Kidney (tissue), 14 donors: ENCODE results near the gene NME7. TPM values are rescaled to one million over a fixed set of nuclear protein-coding genes. Genes with fewer than 3 reads are reported as not detected.
"Not testable (repeated sequence)": the region's sequence is repeated elsewhere in the genome, so short reads cannot be mapped to it uniquely, and the experiment has no call there.

ENCODE experiments used
- DNase-seq, 5 donors: peaks; one replicate each; pipeline ENCODE4 v3.0.0-alpha.2; 2013 to 2020
- FAIRE-seq: peaks from 2 replicates; lab custom pipeline; 2012; peaks lifted over from hg19 to GRCh38; lab: Jason Lieb, UNC
- H3K27ac ChIP-seq, 2 donors: one replicate each; pipeline ENCODE4 v1.7.0; 2013; ENCODE audit warnings: low read depth in 2 of 2, low read length in 2 of 2, inconsistent platforms in 1 of 2
- H3K27me3 ChIP-seq: one replicate; pipeline ENCODE4 v1.7.1; 2013; ENCODE audit warnings: low read length, inconsistent platforms; ENCODE audit not compliant: control insufficient read depth, insufficient read depth
- H3K36me3 ChIP-seq, 3 donors: one replicate each; pipeline versions ENCODE4 v1.7.0 to v1.7.1; 2013; ENCODE audit warnings: low read length in 3 of 3, control low read depth in 1 of 3, inconsistent platforms in 1 of 3; ENCODE audit not compliant: insufficient read depth in 3 of 3, control insufficient read depth in 2 of 3
- H3K4me1 ChIP-seq, 3 donors: one replicate each; pipeline versions ENCODE4 v1.7.0 to v1.7.1; 2013; ENCODE audit warnings: low read length in 3 of 3, inconsistent platforms in 1 of 3, low read depth in 1 of 3; ENCODE audit not compliant: control insufficient read depth in 2 of 3, insufficient read depth in 2 of 3
- H3K4me3 ChIP-seq, 3 donors: one replicate each; pipeline versions ENCODE4 v1.7.0 to v1.8.1; 2013; ENCODE audit warnings: low read length in 3 of 3, control low read depth in 1 of 3, inconsistent platforms in 1 of 3
- H3K9ac ChIP-seq, 3 donors: one replicate each; pipeline versions ENCODE4 v1.7.0 to v1.7.1; 2013; ENCODE audit warnings: low read length in 3 of 3, control low read depth in 1 of 3, inconsistent platforms in 1 of 3
- H3K9me3 ChIP-seq, 3 donors: one replicate each; pipeline versions ENCODE4 v1.7.0 to v1.7.1; 2013; ENCODE audit warnings: low read length in 3 of 3, control low read depth in 1 of 3, inconsistent platforms in 1 of 3; ENCODE audit not compliant: control insufficient read depth in 2 of 3, insufficient read depth in 1 of 3
- intact Hi-C: fragments of 100-400 bp; cut with DNase I; formaldehyde crosslinking; loops from one replicate; pipeline ENCODE4 v1.11.1; 2022
- polyA plus RNA-seq: library from polyadenylated mRNA; stranded (reverse); fragments of 350-450 nt; fragmentation: Illumina TruSeq; extraction: RNeasy Lipid Tissue Mini Kit (QIAGEN cat#74804); gene quantifications from one replicate; pipeline ENCODE4 v1.2.3, GENCODE V29; 2014; ENCODE audit warnings: low read depth, low replicate concordance; ENCODE audit not compliant: insufficient read depth
- total RNA-seq: library from RNA; stranded (reverse); fragmentation: NEBNext Ultra II Directional; extraction: Animal tissue kit (Norgen Biotek cat#: 25700); gene quantifications from one replicate; pipeline ENCODE4 v1.2.1, GENCODE V29; 2021
- TF ChIP-seq, protein P1 (sequence below): IDR thresholded peaks from 3 replicates; pipeline ENCODE4 v1.5.1; 2012; ENCODE audit warnings: mild to moderate bottlenecking, moderate library complexity, borderline replicate concordance; ENCODE audit not compliant: insufficient read depth; ENCODE audit errors: extremely low read depth
- donor health status: control.
- donor health status: control.
- donor health status: control.
- donor health status: control.
- donor health status: control.
- donor health status: DM: yes; HTN: yes; CAD: no.
- donor health status: Normal renal cell carcinoma (clear cell type).

Gene NME7
- total and polyA plus RNA-seq, 2 donors from 2014 or later: 13.7 to 31.9 TPM

DNA sequence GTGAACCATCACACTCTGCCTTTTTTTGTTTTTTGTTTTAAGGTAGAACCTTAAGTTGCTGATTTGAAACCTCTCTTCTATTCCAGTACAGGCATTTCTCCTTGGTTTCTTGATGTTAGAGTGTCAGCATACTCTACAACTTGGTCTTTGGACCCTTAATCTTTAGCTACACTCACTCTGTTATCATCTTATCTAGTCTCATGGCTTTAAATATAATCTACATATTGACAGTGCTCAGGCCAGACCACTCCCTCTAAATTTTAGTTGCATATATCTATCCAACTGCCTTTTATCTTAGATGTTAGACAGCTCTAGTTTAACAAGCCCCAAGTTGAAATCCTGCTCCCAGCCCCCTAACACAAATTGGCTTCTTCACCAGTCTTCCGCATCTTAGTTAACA lies 22.1 kb downstream of the NME7 start:
- intact Hi-C loops: no loop called here
- no peaks in the 10 kb centered on the region for H3K27me3 ChIP-seq
- H3K36me3 ChIP-seq: no peaks in the 10 kb centered on the region
- H3K4me1 ChIP-seq: no peaks in the 10 kb centered on the region
- no peak overlapping the region for H3K9ac ChIP-seq
- H3K4me3 ChIP-seq: no peak overlapping the region
- no peak overlapping the region for H3K27ac ChIP-seq
- no peak for FAIRE-seq
- TF ChIP-seq, protein P1, sequence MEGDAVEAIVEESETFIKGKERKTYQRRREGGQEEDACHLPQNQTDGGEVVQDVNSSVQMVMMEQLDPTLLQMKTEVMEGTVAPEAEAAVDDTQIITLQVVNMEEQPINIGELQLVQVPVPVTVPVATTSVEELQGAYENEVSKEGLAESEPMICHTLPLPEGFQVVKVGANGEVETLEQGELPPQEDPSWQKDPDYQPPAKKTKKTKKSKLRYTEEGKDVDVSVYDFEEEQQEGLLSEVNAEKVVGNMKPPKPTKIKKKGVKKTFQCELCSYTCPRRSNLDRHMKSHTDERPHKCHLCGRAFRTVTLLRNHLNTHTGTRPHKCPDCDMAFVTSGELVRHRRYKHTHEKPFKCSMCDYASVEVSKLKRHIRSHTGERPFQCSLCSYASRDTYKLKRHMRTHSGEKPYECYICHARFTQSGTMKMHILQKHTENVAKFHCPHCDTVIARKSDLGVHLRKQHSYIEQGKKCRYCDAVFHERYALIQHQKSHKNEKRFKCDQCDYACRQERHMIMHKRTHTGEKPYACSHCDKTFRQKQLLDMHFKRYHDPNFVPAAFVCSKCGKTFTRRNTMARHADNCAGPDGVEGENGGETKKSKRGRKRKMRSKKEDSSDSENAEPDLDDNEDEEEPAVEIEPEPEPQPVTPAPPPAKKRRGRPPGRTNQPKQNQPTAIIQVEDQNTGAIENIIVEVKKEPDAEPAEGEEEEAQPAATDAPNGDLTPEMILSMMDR: no peak
- H3K9me3 ChIP-seq: no peaks in the 10 kb centered on the region
- DNase-seq: no peak

DNA sequence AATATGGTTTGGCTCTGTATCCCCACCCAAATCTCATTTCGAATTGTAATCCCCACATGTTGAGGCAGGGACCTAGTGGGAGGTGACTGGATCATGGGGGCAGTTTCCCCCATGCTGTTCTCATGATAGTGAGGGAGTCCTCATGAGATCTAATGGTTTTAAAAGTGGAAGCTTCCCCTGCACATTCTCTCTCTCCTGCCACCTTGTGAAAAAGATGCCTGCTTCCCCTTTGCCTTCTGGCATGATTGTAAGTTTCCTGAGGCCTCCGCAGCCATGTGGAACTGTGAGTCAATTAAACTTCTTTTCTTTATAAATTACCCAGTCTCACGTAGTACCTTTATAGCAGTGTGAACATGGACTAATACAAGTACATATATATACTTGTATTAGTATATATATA lies 25.5 kb downstream of the NME7 start:
- H3K9ac ChIP-seq, H3K27ac ChIP-seq, FAIRE-seq, intact Hi-C loops, H3K27me3 ChIP-seq, H3K9me3 ChIP-seq, DNase-seq, H3K4me1 ChIP-seq, H3K4me3 ChIP-seq, H3K36me3 ChIP-seq: not testable (repeated sequence)

DNA sequence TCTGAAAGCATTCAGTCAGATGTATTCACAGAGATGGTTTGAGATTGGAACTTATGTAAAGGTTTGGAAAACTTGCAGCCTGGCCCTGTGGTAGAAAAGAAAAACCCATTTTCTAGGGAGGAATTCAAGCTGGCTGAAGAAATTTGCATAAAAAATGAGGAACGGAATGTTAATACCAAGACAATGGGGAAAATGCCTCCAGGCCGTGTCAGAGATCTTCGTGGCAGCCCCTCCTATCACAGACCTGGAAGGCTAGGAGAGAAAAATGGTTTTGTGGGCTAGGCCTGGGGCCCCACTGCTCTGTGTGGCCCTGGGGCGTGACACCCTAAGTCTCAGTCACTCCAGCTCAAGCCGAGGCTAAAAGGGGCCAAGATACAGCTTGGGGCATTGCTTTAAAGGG lies 26.7 kb downstream of the NME7 start:
- Histone ChIP-seq H3K9me3 (no peaks in the 10 kb centered on the region), H3K27me3 (no peaks in the 10 kb centered on the region), H3K36me3 (no peaks in the 10 kb centered on the region), H3K9ac (no peak overlapping the region), H3K27ac (no peak overlapping the region), H3K4me3 (no peak overlapping the region), H3K4me1 (no peaks in the 10 kb centered on the region)
- FAIRE-seq (no peak), DNase-seq (no peak)
- TF ChIP-seq, protein P1: no peak
- intact Hi-C loops: no loop called here

DNA sequence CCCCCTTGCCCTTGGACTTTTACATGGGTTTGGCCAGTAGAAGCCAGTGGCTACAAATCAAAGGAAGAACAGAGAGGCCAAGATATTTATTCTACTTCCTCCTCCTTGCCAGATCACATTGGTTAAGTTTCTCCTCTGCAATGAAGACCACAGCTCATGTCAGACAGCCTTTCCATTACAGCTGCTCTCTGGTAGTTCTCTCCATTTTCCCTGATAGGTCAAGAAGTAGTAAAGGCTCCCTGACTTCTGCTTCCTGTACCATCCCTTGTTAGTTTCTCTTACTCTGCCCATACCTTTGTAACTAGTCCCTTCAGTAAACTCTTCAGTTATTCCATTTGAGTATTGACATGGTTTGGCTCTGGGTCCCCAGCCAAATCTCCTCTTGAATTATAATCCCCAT lies 27.8 kb downstream of the NME7 start:
- DNase-seq: no peak
- Histone ChIP-seq H3K9me3 (no peaks in the 10 kb centered on the region), H3K36me3 (no peaks in the 10 kb centered on the region), H3K27me3 (no peaks in the 10 kb centered on the region), H3K4me1 (no peaks in the 10 kb centered on the region), H3K9ac (no peak overlapping the region), H3K4me3 (no peak overlapping the region), H3K27ac (no peak overlapping the region)
- TF ChIP-seq, protein P1: no peak
- intact Hi-C loops: no loop called here
- FAIRE-seq: no peak
